SH-SY5Y (cell line): Measurements from ENCODE around the gene PGPEP1.

Experiments used
- GATA2 ChIP-seq: IDR thresholded peaks from 2 replicates; pipeline ENCODE4 v1.6.1; 2011; ENCODE audit warnings: mild to moderate bottlenecking, low read depth, low read length
- GATA3 ChIP-seq: IDR thresholded peaks from 2 replicates; pipeline ENCODE4 v1.6.1; 2011; ENCODE audit warnings: low read depth, mild to moderate bottlenecking, low read length, moderate library complexity

DNA sequence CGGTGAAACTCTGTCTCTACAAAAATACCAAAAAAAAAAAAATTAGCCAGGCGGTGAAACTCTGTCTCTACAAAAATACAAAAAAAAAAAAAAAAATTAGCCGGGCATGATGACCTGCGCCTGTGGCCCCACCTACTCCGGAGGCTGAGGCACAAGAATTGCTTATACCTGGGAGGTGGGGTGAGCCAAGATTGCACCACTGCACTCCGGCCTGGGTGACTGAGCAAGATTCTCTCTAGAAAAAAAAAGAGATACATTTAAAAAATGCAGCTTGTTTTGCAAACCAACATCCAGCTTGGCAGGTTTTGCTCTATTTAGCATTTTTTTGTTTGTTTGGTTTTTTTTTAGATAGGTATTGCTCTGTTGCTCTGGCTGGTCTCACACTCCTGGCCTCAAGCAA lies 6.7 kb upstream of the PGPEP1 start:
- TF ChIP-seq GATA2 (no peak), GATA3 (no peak)
